ENCODE data around the gene CFAP90.

CFAP90 gene

DNA sequence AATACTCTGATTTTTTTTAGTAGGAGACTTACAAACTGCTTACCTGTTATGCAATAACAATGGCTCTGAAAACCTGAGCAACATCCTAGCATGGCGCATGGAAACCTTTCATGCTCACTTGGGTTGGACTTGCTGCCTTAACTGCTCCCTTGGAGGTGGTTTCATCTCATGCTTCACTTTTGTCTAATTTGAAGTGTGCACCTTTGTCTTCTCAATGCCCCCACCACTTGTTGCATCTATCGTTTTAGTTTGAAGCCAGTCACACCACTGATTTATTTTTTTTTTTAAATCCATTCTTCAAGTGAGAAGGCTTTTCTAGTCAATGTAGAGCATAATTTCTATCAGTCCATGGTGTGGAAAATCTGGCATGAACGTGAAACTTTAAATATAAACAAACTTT, 63.2 kb downstream of the CFAP90 start:
- no peak overlapping the region for H3K4me3 ChIP-seq (ENCODE audit: low read length)
- H3F3A ChIP-seq (ENCODE audit: control insufficient read depth, insufficient read depth), result no peaks in the 10 kb centered on the region
- H3K36me3 ChIP-seq (ENCODE audit: control insufficient read depth, low read length), result no peaks in the 10 kb centered on the region
- H3K79me2 ChIP-seq (ENCODE audit: control insufficient read depth, low read length), result no peaks in the 10 kb centered on the region
- TF ChIP-seq, protein P1, sequence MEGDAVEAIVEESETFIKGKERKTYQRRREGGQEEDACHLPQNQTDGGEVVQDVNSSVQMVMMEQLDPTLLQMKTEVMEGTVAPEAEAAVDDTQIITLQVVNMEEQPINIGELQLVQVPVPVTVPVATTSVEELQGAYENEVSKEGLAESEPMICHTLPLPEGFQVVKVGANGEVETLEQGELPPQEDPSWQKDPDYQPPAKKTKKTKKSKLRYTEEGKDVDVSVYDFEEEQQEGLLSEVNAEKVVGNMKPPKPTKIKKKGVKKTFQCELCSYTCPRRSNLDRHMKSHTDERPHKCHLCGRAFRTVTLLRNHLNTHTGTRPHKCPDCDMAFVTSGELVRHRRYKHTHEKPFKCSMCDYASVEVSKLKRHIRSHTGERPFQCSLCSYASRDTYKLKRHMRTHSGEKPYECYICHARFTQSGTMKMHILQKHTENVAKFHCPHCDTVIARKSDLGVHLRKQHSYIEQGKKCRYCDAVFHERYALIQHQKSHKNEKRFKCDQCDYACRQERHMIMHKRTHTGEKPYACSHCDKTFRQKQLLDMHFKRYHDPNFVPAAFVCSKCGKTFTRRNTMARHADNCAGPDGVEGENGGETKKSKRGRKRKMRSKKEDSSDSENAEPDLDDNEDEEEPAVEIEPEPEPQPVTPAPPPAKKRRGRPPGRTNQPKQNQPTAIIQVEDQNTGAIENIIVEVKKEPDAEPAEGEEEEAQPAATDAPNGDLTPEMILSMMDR (IDR thresholded peaks at IDR 0.05; ENCODE audit: low read depth, low read length, poor library complexity, severe bottlenecking), result no peak
- TF ChIP-seq EZH2phosphoT487 (IDR thresholded peaks at IDR 0.05; ENCODE audit: borderline replicate concordance, low read length), result no peak
- no peaks in the 10 kb centered on the region for H3K4me1 ChIP-seq (ENCODE audit: control insufficient read depth, low read length)
- no peaks in the 10 kb centered on the region for H3K9me3 ChIP-seq (ENCODE audit: control insufficient read depth, insufficient read depth, low read length)
- no peaks in the 10 kb centered on the region for H3K27me3 ChIP-seq (ENCODE audit: control insufficient read depth, low read length)
- H3K9me2 ChIP-seq (replicated peaks; ENCODE audit: control insufficient read depth, low read length), result no peaks in the 10 kb centered on the region
- no peaks in the 10 kb centered on the region for H4K20me1 ChIP-seq (ENCODE audit: control insufficient read depth, insufficient read depth, low read depth, low read length)
- no peak overlapping the region for H3K27ac ChIP-seq (ENCODE audit: low read depth, low read length)
- H3K4me2 ChIP-seq (ENCODE audit: low read length), result no peak overlapping the region

DNA sequence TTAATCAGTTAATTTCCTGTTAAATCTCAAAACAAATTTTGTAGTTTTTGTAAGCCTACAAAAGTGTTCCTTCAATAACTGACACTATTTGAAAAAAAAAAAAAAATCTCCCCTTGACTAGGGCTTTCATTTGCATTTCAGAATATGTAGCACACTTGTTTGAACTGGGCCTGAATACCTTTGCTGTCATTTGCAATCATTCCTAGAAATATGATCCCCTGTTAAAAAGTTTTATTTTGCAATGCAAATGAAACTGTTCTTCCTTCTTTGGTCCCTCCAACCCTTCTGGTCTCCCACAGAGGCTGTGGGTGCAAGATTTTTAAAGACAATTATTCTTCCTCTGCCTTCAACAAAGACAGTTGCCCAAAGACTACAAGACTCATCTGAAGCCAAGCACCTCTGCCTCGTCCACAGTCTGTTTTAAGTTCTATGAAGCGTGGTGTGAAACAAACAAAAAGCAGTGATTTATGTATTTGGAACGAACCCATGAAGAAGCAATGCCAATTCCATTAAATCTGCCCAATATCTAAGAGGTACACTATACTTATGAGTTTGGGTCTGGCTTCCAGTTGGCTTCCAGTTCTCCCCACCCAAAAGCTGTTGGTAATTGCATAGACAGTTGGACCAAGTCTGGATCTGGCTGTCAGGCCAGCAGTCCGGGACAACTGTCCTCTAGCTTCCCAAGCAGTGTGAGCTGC, 66.1 kb downstream of the CFAP90 start:
- no peaks in the 10 kb centered on the region for H3K9me3 ChIP-seq (ENCODE audit: control insufficient read depth, insufficient read depth, low read length)
- TF ChIP-seq, protein P1 (IDR thresholded peaks at IDR 0.05; ENCODE audit: low read depth, low read length, poor library complexity, severe bottlenecking), result no peak
- TF ChIP-seq EZH2phosphoT487 (IDR thresholded peaks at IDR 0.05; ENCODE audit: borderline replicate concordance, low read length), result no peak
- H3K4me2 ChIP-seq (ENCODE audit: low read length), result no peak overlapping the region
- no peaks in the 10 kb centered on the region for H3K9me2 ChIP-seq (replicated peaks; ENCODE audit: control insufficient read depth, low read length)
- H3F3A ChIP-seq (ENCODE audit: control insufficient read depth, insufficient read depth), result no peaks in the 10 kb centered on the region
- no peaks in the 10 kb centered on the region for H3K36me3 ChIP-seq (ENCODE audit: control insufficient read depth, low read length)
- H3K4me3 ChIP-seq (ENCODE audit: low read length), result no peak overlapping the region
- H3K27me3 ChIP-seq (ENCODE audit: control insufficient read depth, low read length), result no peaks in the 10 kb centered on the region
- no peaks in the 10 kb centered on the region for H3K79me2 ChIP-seq (ENCODE audit: control insufficient read depth, low read length)
- H3K4me1 ChIP-seq (ENCODE audit: control insufficient read depth, low read length), result no peaks in the 10 kb centered on the region
- no peak overlapping the region for H3K27ac ChIP-seq (ENCODE audit: low read depth, low read length)
- H4K20me1 ChIP-seq (ENCODE audit: control insufficient read depth, insufficient read depth, low read depth, low read length), result no peaks in the 10 kb centered on the region

DNA sequence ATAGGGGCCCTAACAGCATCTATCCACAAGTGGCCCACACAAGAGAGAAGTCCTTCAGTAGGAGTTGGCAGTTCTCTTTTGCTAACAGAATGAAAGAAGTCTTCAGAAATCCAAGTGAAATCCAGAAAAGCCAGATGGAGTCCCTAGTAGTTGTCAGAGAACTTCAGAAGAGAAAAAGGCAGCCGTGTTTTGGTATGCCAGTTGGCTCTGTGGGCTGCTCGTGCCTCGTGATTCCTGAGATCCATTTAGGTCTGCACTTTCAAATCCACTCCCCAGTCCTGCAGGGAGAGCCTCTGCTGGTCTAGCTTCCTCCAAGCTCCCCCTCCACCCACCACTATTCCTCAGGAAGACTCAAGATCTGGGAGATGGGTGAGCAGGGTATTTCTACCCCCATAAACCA, 69.0 kb downstream of the CFAP90 start:
- Histone ChIP-seq H3K36me3 (ENCODE audit: control insufficient read depth, low read length) (no peaks in the 10 kb centered on the region), H3K79me2 (ENCODE audit: control insufficient read depth, low read length) (no peaks in the 10 kb centered on the region), H3K4me2 (ENCODE audit: low read length) (no peak overlapping the region), H4K20me1 (ENCODE audit: control insufficient read depth, insufficient read depth, low read depth, low read length) (no peaks in the 10 kb centered on the region), H3K4me1 (ENCODE audit: control insufficient read depth, low read length) (no peaks in the 10 kb centered on the region), H3K27ac (ENCODE audit: low read depth, low read length) (no peak overlapping the region), H3F3A (ENCODE audit: control insufficient read depth, insufficient read depth) (no peaks in the 10 kb centered on the region), H3K27me3 (ENCODE audit: control insufficient read depth, low read length) (no peaks in the 10 kb centered on the region), H3K4me3 (ENCODE audit: low read length) (no peak overlapping the region), H3K9me3 (ENCODE audit: control insufficient read depth, insufficient read depth, low read length) (no peaks in the 10 kb centered on the region), H3K9me2 (replicated peaks; ENCODE audit: control insufficient read depth, low read length) (no peaks in the 10 kb centered on the region)
- no peak for TF ChIP-seq EZH2phosphoT487 (IDR thresholded peaks at IDR 0.05; ENCODE audit: borderline replicate concordance, low read length)
- TF ChIP-seq, protein P1 (IDR thresholded peaks at IDR 0.05; ENCODE audit: low read depth, low read length, poor library complexity, severe bottlenecking), result no peak
